Endothelial cell of umbilical vein (primary cell): ENCODE results near the gene RFX7. TPM values are rescaled to one million over a fixed set of nuclear protein-coding genes. Genes with fewer than 3 reads are reported as not detected.
A peak's percentile ranks its signal among the peaks of the same experiment; 100 is the strongest.

Source experiments
- BruUV-seq: library from RNA; stranded (reverse); fragments of 400-500 nt; replicated peaks from 2 replicates; lab custom pipeline; 2021; lab: Mats Ljungman, UMichigan
- CTCF ChIA-PET: fragments of 300-600, 350-600 bp; sonication (Branson Sonifier 250); formaldehyde crosslinking; loops from one replicate; lab custom pipeline; 2021; ENCODE audit warnings: antibody characterized with exemption, inconsistent platforms; lab: Charles Lee
- POLR2A ChIA-PET: fragments of 300-600, 350-600 bp; sonication (Branson Sonifier 250); formaldehyde crosslinking; loops from one replicate; lab custom pipeline; 2021; ENCODE audit warnings: antibody characterized with exemption, inconsistent platforms; lab: Charles Lee
- DNase-seq: peaks from one replicate; pipeline ENCODE4 v3.0.0-alpha.2; 2011; ENCODE audit warnings: low read depth, low spot score
- FAIRE-seq: peaks from 2 replicates; lab custom pipeline; 2011; peaks lifted over from hg19 to GRCh38; lab: Jason Lieb, UNC
- H2AFZ ChIP-seq: 2 replicates; pipeline ENCODE4 v1.6.0; 2012; ENCODE audit warnings: low read depth, low read length, control low read depth, inconsistent platforms
- H3K27ac ChIP-seq: 2 replicates; pipeline ENCODE4 v1.5.1; 2011; ENCODE audit warnings: low read depth, mild to moderate bottlenecking, control low read depth, low read length, moderate library complexity; ENCODE audit not compliant: insufficient read depth
- H3K27me3 ChIP-seq, 2 experiments: 2 replicates each; pipeline versions ENCODE4 v1.6.0 to v1.6.1; 2011; ENCODE audit warnings: low read length in 2 of 2, mixed read lengths in 1 of 2; ENCODE audit not compliant: control insufficient read depth in 2 of 2, insufficient read depth in 2 of 2
- H3K36me3 ChIP-seq, 2 experiments: 2 replicates in 1 of 2; 3 replicates in 1 of 2; pipeline ENCODE4 v1.5.1; 2011; ENCODE audit warnings: low read length in 2 of 2, mild to moderate bottlenecking in 1 of 2, moderate library complexity in 1 of 2; ENCODE audit not compliant: control insufficient read depth in 2 of 2, insufficient read depth in 2 of 2; ENCODE audit errors: extremely low read depth in 1 of 2
- H3K4me1 ChIP-seq: 3 replicates; pipeline ENCODE4 v1.5.1; 2011; ENCODE audit warnings: mild to moderate bottlenecking, low read length; ENCODE audit not compliant: control insufficient read depth, insufficient read depth; ENCODE audit errors: extremely low read depth
- H3K4me2 ChIP-seq: 2 replicates; pipeline ENCODE4 v1.6.1; 2011; ENCODE audit warnings: low read length, control low read depth, mixed read lengths; ENCODE audit not compliant: insufficient read depth
- H3K4me3 ChIP-seq, 3 experiments: fragments of 200-600 bp in 1 of 3; sonication (generic), shearing (Covaris generic) in 1 of 3; replicated peaks in 1 of 3; 2 replicates each; pipeline ENCODE4 v1.5.1; 2011 to 2016; ENCODE audit warnings: control low read depth in 3 of 3, low read length in 3 of 3, mild to moderate bottlenecking in 2 of 3, inconsistent platforms in 1 of 3, low read depth in 1 of 3, moderate library complexity in 1 of 3; ENCODE audit not compliant: insufficient read depth in 1 of 3
- H3K79me2 ChIP-seq: 2 replicates; pipeline ENCODE4 v1.6.0; 2012; ENCODE audit warnings: low read length, inconsistent platforms; ENCODE audit not compliant: control insufficient read depth, insufficient read depth
- H3K9ac ChIP-seq: replicated peaks from 2 replicates; pipeline ENCODE3; 2011; ENCODE audit warnings: low read length, control low read depth; ENCODE audit not compliant: insufficient read depth; ENCODE audit errors: extremely low read depth
- H3K9me1 ChIP-seq: replicated peaks from 3 replicates; pipeline ENCODE4 v1.6.0; 2011; ENCODE audit warnings: mild to moderate bottlenecking, low read length; ENCODE audit not compliant: control insufficient read depth, insufficient read depth; ENCODE audit errors: extremely low read depth
- H3K9me3 ChIP-seq: replicated peaks from 2 replicates; pipeline ENCODE4 v1.5.1; 2012; ENCODE audit warnings: low read length, inconsistent platforms; ENCODE audit not compliant: control insufficient read depth, insufficient read depth
- H4K20me1 ChIP-seq: replicated peaks from 2 replicates; pipeline ENCODE3; 2011; ENCODE audit warnings: mild to moderate bottlenecking, low read length; ENCODE audit not compliant: control insufficient read depth, insufficient read depth; ENCODE audit errors: extremely low read depth
- EZH2 ChIP-seq: IDR thresholded peaks from 2 replicates; pipeline ENCODE4 v1.6.1; 2012; ENCODE audit warnings: borderline replicate concordance, low read depth, mild to moderate bottlenecking, moderate library complexity, low read length, inconsistent platforms; ENCODE audit not compliant: severe bottlenecking
- FOS ChIP-seq: IDR thresholded peaks from 2 replicates; pipeline ENCODE4 v1.6.1; 2011; ENCODE audit warnings: mild to moderate bottlenecking, low read length, moderate library complexity, borderline replicate concordance; ENCODE audit not compliant: insufficient read depth
- GATA2 ChIP-seq: IDR thresholded peaks from 2 replicates; pipeline ENCODE4 v1.7.0; 2011; ENCODE audit warnings: low read depth, mild to moderate bottlenecking, moderate library complexity, mixed read lengths, low read length; ENCODE audit not compliant: insufficient read length, insufficient read depth
- JUN ChIP-seq: IDR thresholded peaks from 2 replicates; pipeline ENCODE4 v1.6.1; 2011; ENCODE audit warnings: borderline replicate concordance, low read depth; ENCODE audit not compliant: insufficient read length, insufficient read depth
- MAX ChIP-seq: IDR thresholded peaks from 2 replicates; pipeline ENCODE4 v1.6.1; 2011; ENCODE audit not compliant: insufficient read depth, insufficient read length
- MYC ChIP-seq: IDR thresholded peaks from one replicate; pipeline ENCODE4 v1.6.1; 2011; ENCODE audit warnings: mild to moderate bottlenecking, low read depth, low read length
- POLR2A ChIP-seq: IDR thresholded peaks from 2 replicates; pipeline ENCODE4 v1.6.1; 2012; ENCODE audit warnings: low read depth, mild to moderate bottlenecking, control low read depth, low read length
- POLR2AphosphoS5 ChIP-seq: IDR thresholded peaks from 2 replicates; pipeline ENCODE4 v1.6.1; 2012; ENCODE audit warnings: low read depth, mild to moderate bottlenecking, control low read depth, low read length, moderate library complexity; ENCODE audit not compliant: insufficient read depth
- dilution Hi-C: fragments of 300-500 bp; cut with MboI; formaldehyde crosslinking; loops from one replicate; pipeline ENCODE4 v1.15.0; 2019; ENCODE audit warnings: low sequenced_read_pairs; ENCODE audit not compliant: extremely low pct_ligation_motif_present
- intact Hi-C: fragments of 100-400 bp; cut with micrococcal nuclease; formaldehyde crosslinking; loops from one replicate; pipeline ENCODE4 v1.10.0; 2022
- polyA plus RNA-seq, 4 experiments: library from polyadenylated mRNA; depleted of rRNA in 3 of 4; stranded (reverse) in 3 of 4; unstranded in 1 of 4; fragments of >200 nt; gene quantifications; 2 replicates each; pipeline versions ENCODE4 v1.2.1 to v1.2.3, GENCODE V29; 2011 to 2012; ENCODE audit warnings: missing spikeins in 1 of 4
- total RNA-seq: library from RNA; stranded (reverse); gene quantifications from 2 replicates; pipeline ENCODE4 v1.2.3, GENCODE V29; 2021
- TF ChIP-seq, protein P1 (sequence below), 2 donors: IDR thresholded peaks; 1 replicate in 1 of 2; 2 replicates in 1 of 2; pipeline ENCODE4 v1.5.1; 2011; ENCODE audit warnings: low read length in 2 of 2, mild to moderate bottlenecking in 2 of 2, moderate library complexity in 2 of 2, control low read depth in 1 of 2, inconsistent platforms in 1 of 2, low read depth in 1 of 2; ENCODE audit not compliant: insufficient read depth in 1 of 2; ENCODE audit errors: extremely low read depth in 1 of 2

The RFX7 gene
- total and polyA plus RNA-seq, 2 donors (not counting 3 experiments of a cell fraction or from before 2014, with no cell fraction given): 6.3 to 23.0 TPM

GRCh38 chr15:56244811-56245576, 1.3 kb upstream of the RFX7 start:
- ChIA-PET POLR2A (interaction anchor here (0.6 kb wide), 1 partner anchor 130 kb away, joined by 5 read pairs; no protein-coding TSS in a partner anchor), CTCF (interaction anchor here (0.5 to 3.2 kb wide), 11 partner anchors 9 to 327 kb away, joined by 3 to 22 read pairs (median 3); partner anchors contain the start of gene NEDD4)
- no peaks in the 10 kb centered on the region for H3K9me1 ChIP-seq
- TF ChIP-seq FOS: no peak
- TF ChIP-seq MAX: no peak
- TF ChIP-seq GATA2: no peak
- no peak for TF ChIP-seq MYC
- TF ChIP-seq, protein P1, sequence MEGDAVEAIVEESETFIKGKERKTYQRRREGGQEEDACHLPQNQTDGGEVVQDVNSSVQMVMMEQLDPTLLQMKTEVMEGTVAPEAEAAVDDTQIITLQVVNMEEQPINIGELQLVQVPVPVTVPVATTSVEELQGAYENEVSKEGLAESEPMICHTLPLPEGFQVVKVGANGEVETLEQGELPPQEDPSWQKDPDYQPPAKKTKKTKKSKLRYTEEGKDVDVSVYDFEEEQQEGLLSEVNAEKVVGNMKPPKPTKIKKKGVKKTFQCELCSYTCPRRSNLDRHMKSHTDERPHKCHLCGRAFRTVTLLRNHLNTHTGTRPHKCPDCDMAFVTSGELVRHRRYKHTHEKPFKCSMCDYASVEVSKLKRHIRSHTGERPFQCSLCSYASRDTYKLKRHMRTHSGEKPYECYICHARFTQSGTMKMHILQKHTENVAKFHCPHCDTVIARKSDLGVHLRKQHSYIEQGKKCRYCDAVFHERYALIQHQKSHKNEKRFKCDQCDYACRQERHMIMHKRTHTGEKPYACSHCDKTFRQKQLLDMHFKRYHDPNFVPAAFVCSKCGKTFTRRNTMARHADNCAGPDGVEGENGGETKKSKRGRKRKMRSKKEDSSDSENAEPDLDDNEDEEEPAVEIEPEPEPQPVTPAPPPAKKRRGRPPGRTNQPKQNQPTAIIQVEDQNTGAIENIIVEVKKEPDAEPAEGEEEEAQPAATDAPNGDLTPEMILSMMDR (IDR thresholded peaks at IDR 0.05; ENCODE audit: extremely low read depth in 1 of 2, insufficient read depth in 1 of 2, low read depth in 1 of 2, low read length in 2 of 2): no peak
- no peak for TF ChIP-seq POLR2A
- no peak for TF ChIP-seq JUN
- no peak for TF ChIP-seq POLR2AphosphoS5
- TF ChIP-seq EZH2: no peak
- DNase-seq: no peak
- TSS peak; percentile 34 for BruUV-seq
- peaks cover 35% of the 10 kb centered on the region for H3K79me2 ChIP-seq
- H4K20me1 ChIP-seq: no peaks in the 10 kb centered on the region
- H3K9me3 ChIP-seq: no peaks in the 10 kb centered on the region
- no peak for FAIRE-seq
- H3K36me3 ChIP-seq: no peaks in the 10 kb centered on the region
- dilution Hi-C loops (no loop called here), intact Hi-C loops (loop anchor here (2.0 to 10.0 kb wide), 3 partner anchors 122 to 252 kb away; partner anchors contain the start of genes NEDD4 and TEX9)
- no peaks in the 10 kb centered on the region for H3K27me3 ChIP-seq
- H3K4me1 ChIP-seq: peaks cover 27% of the 10 kb centered on the region
- peak overlapping the region; percentile 53 for H2AFZ ChIP-seq
- peak overlapping the region in 2 of 3 experiments; percentile 20 to 64 for H3K4me3 ChIP-seq
- no peak overlapping the region for H3K9ac ChIP-seq
- peak overlapping the region; percentile 66 for H3K4me2 ChIP-seq
- H3K27ac ChIP-seq: no peak overlapping the region
